ENCODE measurements around the gene GJB5.
"Not testable (repeated sequence)": the region's sequence is repeated elsewhere in the genome, so short reads cannot be mapped to it uniquely, and the experiment has no call there.

The GJB5 gene

DNA sequence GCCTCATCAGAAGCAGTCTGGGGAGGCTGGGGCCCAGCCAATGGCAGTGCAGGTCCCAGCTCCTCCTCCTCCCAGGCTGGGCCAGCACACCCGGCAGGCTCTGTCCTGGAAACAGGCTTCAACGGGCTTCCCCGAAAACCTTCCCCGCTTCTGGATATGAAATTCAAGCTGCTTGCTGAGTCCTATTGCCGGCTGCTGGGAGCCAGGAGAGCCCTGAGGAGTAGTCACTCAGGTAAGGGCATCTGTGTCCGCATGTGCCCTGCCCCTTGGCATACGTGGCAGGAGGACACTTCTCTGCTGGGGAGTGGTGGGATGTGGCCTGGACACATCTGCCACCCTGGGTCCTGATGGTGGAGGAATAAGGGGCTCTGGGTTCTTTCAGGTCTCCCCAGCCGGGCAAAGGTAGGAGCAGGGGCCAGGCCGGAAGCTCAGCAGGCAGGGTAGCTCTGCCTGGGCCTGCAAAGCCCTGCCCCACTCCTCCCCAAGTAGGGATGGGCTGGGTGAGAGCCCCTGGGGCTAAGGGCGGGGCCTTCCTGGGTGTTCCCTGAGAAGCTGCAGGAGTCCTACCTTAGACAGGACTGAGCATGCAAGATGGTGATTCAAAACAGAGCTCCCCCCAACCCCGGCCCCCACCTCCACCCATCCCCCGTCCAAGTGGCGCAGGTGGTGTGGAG is at the start of gene GJB5:
TSS of gene GJB5 (plus strand) at position 84 of the 674 bp plus-strand sequence. CDS start 2,284 bp downstream, outside the sequence.
- DNase-seq (ENCODE audit: low spot score) = no peak

DNA sequence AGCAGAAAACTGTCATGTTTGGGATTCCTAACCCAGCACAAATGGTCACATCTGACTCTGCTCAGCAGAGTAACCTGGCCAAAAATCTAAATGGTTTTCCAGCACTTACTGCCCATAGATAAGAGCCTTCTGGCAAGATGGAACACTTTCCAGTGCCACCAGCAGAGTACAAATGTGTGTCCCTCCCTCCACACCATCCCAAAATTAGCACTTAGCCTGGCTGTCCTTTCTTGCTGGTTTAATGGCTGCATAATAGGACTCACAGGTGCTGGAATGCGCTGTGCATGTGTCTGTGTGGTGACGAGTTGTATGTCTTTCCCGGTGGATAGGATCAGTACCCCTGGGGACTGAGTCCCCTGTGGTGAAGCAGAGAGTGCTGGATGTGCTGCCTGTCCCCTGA is 49.8 kb upstream of the GJB5 start:
- DNase-seq (ENCODE audit: low spot score) = no peak

DNA sequence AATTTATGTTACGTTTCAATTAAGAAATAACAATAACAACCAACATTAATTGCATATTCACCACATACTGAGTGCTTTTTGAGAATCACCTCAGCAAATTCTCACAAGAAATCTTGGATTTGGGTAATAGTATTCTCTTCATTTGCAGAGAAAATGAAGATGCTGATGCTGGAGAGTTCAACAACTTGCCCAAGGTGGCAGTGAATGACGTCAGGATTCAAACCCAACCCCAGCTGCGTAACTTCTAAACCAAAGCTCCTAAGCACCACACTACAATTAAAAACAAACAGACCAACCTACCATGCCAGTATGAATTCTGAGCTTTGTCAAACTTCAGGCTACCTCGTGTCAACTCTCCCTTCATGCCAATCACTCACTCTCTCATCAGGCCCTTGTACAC is 46.7 kb upstream of the GJB5 start:
- no peak for DNase-seq (ENCODE audit: low spot score)

DNA sequence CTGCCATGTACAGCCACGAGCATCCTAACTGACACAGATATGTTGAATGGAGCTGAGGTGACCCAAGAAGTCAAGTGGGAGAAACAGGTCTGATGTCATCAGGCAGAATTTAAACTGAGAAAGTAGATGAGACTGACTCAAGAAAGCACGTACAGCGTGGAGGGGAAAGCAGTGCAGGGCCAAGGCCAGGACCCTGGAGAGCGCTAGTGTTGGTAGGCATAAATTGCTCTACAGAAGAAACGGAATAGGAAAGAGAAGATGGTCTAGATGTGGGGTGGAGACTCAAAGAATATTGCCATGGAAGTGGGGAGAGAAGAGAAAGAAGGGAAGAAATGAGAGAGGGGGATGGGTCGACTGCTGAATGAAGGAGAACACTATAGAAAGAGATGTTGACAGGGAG is 45.3 kb upstream of the GJB5 start:
- no peak for DNase-seq (ENCODE audit: low spot score)

DNA sequence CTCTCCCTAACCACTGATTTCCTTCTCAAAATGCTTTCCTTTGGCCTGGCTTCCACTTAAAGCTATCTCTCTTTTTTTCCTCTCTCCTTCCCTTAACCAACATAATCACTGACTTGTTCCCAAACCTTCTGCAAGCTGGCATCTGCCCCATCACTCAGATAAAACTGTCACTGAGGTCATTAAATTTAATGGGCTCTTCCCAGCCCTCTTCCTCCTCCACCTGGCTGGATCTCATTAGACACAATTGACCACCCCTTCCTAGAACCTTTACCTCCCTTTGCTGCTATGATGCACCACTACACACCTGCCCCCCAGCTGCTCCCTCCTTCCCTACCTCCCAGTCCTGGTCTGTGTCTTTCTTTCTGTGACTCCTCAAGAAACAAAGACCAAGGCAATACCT is 44.0 kb upstream of the GJB5 start:
- DNase-seq (ENCODE audit: low spot score) = no peak

DNA sequence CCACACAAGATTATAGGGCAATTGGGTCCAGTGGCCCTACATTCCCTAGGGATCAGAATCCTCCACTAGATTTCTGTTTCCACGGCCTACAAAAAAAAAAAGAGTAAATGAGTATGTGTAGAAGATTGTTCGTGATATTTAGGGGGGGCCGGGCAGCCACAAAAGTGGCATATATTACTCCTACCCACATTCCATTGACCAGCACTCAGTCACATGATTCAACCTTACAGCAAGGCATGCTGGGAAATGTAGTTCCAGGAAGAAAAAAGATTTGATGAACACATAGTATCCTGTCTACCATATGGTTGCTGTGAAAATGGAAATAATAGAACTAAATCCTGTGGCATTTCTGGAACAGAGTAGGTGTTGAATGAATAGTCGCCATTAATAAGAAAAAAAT is 43.4 kb upstream of the GJB5 start:
- DNase-seq (ENCODE audit: low spot score) = no peak

DNA sequence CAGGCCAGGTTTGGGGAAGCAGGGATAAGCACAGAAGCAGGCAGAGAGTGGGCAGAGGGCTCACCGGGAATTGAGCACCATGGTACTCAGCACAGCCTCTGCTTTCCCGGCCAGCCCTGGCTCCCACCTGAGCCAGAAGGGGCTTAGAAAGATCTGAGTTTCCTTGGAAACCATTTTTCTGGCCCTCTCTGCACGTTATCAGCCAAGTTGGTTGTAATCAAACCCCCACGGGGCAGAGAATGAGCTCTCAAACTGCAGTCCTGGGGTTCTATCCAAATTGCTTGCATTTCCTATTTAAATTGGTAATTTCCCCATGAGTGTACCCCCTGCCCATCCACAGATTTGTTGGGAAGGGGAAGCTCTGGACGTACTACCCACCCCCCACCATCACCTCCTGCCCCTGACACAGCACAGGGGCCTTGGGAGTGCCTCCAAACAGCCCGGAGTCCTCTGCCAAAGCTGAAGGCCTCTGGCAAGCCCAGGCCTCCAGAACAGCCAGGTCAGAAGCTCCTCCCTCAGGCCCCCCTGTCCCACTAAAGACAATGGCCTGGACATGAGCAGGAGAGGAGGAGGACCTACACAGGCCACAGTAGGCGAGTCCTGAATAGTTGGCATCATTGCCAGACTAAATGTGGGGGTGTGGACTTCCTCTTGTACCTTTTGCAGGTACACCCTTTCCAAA is 42.7 kb upstream of the GJB5 start:
- DNase-seq (ENCODE audit: low spot score) = no peak

DNA sequence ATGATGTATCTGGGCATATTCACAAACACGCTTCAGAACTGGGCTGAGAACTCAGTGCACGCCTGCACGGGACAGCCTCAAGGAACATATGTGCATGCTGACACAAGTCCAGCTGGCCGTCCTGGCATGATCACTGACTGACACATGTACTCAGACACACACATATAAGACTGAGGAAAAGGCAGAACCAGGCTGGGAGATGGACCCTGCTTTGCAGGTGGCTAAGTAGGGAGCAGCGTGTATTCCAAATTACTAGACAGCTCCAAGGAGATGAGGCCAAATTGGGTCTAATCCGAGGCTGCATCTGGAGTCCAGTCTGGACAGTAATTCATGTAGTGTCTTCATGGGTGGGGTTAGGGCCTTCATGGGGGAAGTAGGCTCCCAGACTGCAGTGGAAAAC is 41.4 kb upstream of the GJB5 start:
- no peak for DNase-seq (ENCODE audit: low spot score)

DNA sequence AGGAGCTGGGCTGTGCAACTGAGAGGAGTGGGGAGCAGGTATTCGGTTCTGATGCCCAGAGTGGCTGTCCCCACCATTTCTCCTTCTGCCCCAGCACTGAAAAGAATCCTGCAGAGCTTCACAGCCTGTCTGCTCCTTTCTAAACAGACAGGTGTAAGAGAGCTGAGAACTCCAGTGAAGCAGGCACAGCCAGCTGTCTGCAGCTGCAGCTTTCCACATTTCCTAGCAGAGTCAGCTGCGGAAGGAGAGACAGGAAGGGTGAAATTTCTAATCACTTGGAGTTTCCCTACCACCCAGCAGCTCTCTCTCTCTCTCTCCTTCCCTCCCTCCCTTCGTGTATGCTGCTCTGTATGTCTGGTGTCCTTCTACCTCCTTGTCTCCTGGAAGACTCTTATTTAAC is 40.5 kb upstream of the GJB5 start:
- DNase-seq (ENCODE audit: low spot score) = no peak

DNA sequence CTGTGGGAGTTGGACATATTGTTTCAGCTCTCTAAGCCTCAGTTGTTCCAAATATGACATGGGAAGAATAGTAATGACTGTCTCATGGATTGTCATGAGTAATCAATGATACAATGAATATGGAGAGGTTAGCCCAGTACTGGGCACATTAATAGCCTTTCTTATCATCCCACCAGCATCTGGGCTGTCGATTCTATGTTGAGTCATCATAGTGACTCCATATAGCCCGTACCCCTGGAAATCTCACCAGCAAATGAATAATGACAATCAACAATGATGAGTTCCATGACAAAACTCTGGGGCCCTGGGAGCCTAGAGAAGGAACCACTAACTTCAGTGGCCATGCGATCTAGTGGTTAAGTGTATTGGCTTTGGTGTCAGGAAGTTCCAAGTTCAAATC is 39.7 kb upstream of the GJB5 start:
- DNase-seq (ENCODE audit: low spot score) = no peak

DNA sequence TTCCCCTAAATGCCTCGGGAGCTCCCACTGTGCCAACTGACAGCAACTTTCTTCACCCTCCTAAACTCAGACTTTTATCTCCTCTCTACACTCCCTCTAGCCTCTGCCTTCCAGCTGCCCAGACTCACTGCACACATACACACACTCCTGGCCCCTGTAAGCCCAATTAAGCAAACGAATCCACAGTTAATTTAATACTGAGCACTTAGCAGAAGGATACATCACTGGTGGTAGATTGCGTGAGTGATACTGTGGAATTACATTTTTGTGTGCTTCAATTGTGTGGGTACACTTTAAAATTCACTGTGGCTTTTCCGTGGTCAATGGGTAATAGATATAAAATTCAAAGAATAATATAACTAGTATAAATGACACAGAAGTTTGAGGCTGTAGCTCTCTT is 33.6 kb upstream of the GJB5 start:
- no peak for DNase-seq (ENCODE audit: low spot score)

DNA sequence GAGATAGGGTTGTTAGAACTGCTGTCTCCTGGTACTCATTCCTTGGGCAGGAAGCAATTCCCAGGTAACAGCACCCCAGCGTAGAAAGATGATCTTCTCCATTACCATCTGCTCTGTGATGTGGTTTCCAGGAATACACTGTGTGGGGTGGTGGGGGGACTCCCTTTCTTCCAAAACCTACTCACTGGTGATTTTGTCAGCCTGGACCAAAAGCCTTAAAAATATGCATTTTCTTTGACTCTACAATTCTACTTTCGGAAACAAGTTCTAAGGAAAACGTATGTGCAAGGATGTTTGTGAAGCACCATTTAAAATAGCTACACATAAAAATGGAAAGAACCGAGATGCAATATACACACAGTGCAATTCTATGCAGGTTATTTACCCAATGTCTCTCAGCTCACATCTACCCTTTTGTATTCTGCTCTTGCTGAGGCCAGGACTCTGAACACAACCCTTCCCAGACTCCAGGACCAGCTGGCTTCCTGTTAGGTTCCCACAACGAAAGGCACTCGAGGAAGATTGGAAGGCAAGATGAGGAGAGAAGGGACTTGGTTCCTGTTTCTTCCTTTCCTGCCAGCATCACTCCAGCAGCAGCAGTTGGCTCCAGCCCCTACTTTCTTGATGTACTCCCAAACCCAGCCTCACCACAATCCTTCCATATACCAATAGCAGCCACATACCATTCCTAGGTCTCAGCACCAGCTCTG is 33.0 kb upstream of the GJB5 start:
- DNase-seq (ENCODE audit: low spot score) = no peak

DNA sequence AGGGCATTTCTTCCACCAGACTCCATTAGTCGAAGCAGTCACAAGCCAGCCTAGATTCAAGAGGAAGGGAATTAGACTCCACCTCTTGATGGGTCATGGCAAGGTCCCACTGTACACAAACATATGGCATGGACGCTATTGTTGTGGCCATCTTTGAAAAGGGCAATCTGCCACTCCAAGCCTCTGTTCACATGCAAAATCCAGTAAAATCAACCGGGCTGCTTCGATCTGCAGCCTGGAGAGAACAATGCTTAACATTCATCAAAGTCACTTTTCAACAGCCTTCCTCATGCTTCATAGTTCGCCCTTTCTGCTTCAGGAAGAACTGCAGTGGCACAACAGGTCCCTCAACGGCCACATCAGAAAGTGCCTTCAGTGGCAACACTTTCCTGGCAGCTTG is 28.0 kb upstream of the GJB5 start:
- DNase-seq (ENCODE audit: low spot score) = no peak

DNA sequence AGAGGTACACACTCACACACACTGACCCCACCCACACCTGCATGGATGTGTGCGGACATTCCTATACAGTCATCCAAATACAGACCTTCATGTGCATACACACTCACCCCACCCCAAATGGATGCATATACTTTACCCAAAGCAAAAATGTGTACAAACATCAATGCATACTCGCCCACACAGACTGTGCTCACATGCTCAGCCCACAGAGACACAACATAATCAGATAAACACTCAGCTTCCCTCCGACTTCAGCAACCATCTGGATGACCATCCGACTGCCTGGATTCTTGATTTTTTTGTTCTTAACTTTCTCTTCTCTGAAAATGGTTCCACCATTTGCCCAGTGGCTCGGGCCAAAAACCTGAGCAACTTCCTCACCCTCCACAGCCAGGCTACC is 24.4 kb upstream of the GJB5 start:
- no peak for DNase-seq (ENCODE audit: low spot score)

DNA sequence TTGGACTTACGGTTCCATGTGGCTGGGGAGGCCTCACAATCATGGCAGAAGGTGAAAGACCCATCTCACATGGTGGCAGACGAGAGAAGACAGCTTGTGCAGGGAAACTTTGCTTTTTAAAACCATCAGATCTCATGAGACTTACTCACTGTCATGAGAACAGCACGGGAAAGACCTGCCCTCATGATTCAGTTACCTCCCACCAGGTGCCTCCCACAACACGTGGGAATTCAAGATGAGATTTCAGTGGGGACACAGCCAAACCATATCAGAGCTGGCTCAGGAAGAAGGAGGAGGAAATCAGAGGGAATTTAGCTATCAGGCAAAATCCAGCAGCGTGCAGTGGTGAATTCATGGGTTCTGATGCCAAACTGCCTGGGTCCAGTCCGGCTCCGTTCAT is 22.0 kb upstream of the GJB5 start:
- not testable (repeated sequence) for DNase-seq (ENCODE audit: low spot score)

DNA sequence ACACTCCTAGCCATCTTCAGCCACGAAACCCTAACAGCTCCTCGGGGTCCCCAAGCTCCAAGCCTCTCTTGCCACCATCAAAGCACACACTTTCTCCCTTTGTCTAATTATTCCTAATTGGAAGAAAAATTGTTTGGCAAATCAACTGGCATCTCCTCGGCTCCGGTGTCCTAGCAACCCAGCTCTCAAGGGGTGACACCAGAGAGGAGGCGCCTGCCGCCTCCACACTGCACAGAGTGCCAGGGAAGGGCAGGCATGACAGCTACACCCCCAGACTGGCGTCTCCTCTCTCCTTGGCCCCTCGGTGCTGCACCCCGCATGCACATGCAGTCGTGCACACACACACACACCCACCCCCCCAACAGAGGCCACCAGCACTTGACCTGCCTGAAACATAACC is 18.2 kb upstream of the GJB5 start:
- DNase-seq (ENCODE audit: low spot score) = no peak

DNA sequence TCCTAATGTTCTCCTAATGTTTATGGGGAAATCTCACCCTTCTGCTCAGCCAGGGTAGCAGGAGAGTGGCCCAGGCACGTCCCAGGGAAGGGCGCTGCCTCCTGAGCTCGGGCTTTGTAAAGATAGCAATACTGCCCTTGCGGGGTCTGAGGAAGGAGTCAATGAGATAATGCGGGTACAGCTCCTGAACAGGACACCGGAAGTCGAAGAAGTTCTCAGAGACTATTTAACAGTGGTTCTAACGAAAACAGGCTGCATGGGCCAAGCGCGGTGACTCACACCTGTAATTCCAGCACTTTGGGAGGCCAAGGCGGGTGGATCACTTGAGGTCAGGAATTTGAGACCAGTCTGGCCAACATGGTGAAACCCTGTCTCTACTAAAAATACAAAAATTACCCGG is 17.6 kb upstream of the GJB5 start:
- not testable (repeated sequence) for DNase-seq (ENCODE audit: low spot score)

DNA sequence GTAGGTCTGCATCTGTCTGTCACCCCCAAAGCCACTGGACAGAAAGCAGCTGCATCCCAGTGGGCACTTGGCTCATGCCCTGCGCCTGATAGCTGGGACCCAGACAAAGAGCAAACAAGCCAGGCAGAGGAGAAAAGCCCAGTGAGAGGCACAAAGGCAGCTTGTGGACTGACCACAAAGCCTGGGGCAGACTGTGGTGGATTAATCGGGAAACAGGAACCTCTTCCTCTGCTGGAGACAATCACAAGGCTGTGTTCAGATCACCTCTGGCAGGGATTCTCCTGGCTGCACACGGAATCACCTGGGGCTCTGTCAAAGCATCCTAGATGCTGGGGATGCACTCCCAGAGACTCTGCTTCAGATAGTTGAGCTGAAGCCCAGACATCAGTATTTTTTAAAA is 15.2 kb upstream of the GJB5 start:
- no peak for DNase-seq (ENCODE audit: low spot score)

DNA sequence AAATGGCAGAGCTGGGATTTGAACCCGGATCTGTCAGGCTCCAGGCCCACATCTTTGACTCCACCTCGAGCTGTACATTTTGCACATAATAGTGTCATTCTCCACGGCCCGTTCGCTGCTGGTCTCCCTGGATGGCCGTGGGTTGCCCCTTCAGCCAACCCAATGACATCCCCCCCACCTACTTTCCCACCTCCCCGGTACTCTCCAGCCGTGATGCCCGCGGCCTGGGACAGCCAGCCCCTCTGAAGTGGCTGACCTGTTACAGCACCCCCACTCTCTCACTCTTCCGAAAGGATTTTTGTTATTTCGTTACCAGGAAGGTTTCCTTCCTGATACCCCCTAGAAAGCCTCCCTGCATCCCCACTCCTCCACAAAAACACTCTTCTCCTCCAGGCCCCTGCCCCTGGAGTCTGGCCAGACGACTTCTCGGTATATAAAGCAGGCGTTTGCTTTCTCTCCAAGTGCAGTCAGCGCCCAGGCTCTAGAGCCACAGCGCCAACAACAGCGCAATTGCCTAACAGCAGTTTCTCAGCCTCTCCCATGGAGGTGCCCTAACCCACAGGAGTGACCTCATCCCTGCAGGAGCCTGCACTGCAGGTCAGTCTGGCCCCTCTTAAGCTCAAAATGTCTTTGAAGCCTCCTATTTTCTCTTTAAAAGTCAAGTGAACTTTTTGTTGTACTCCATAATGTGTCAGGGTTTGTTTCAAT is 14.5 kb upstream of the GJB5 start:
- no peak for DNase-seq (ENCODE audit: low spot score)

DNA sequence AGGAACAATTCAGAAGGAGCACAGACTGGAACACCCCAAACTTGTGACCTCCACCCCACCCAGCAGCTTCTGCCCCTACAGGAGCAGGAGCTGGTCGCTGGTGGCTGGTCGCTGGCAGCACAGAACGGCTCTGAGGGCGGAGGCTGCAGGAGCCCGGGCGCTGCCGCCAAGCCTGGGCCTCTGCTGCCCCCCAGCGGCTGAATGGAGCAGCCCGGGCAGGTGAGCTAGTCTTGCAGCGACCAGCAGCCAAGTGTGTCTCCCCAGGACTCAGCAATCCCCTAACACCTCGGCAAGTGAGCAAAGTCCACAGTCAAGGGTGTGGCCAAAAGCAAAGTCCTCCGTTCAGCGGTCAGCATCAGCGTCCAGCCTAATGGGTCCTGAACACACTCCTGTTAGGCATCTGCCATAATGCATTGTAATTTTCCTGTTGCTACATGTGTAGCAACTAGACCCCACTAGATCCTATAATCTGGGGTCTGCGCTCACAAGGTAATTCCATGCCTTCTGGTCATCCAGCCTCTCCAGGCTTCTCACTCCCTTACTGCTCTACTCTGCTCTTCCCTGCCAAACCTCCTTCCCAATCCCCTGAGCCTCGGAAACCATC is 12.1 kb upstream of the GJB5 start:
- peak; percentile 83 for DNase-seq (ENCODE audit: low spot score)

DNA sequence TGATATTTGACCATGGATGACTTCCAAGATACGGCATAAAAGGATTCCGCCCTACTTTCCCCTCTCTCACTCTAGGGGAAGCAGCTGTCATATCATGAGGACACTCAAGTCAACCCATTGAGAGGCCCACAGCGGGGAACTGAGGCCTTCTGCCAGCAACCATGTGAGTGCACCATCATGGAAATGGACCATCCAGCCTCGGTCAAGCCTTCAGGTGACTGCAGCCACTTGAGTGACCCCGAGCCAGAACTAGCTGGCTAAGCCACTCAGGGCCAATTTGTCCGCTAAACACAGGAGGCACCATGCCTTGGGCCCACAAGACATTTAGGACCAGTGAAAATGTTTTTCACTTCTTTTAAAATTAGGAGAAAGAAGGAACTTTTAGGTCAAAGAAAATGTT is 11.1 kb upstream of the GJB5 start:
- no peak for DNase-seq (ENCODE audit: low spot score)

DNA sequence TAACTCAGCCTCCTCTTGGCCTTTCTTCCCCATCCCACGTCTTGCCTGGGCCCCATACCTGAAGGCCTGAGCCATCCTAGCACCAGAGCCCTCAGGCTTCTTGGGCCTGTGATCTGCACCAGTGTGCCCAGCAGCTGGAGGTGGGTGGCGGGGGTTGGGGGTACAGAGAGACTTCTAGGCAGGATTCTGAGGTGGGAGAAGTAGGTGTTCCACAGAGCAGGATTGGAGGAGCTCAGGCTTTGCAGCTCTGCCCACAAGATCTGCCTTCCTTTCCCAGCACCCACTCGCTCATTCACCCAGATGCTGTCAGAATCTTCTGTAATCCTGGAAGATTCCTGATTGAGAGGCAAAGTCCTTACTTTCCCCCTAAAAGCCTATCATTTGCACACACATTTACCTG is 10.0 kb upstream of the GJB5 start:
- no peak for DNase-seq (ENCODE audit: low spot score)
